WTC11 (cell line): ENCODE results near the gene YTHDF1. TPM values are rescaled to one million over a fixed set of nuclear protein-coding genes. Genes with fewer than 3 reads are reported as not detected.

ENCODE experiments used
- ATAC-seq: fragments of 200-7000 bp; cut with Tn5 transposase; 2 replicates; pipeline ENCODE4 v1.10.0; 2021; ENCODE audit warnings: mild to moderate bottlenecking, moderate library complexity
- CTCF ChIA-PET: fragments of 300-600 bp; sonication (Branson Sonifier 250); formaldehyde crosslinking; loops from one replicate; lab custom pipeline; 2021; ENCODE audit warnings: antibody characterized with exemption; lab: Charles Lee
- POLR2A ChIA-PET: fragments of 350-600 bp; sonication (Branson Sonifier 250); formaldehyde crosslinking; loops from one replicate; lab custom pipeline; 2021; ENCODE audit warnings: antibody characterized with exemption; lab: Charles Lee
- DNase-seq: peaks from one replicate; pipeline ENCODE4 v3.0.0; 2021; ENCODE audit warnings: low spot score
- H3K27ac Mint-ChIP-seq: 2 replicates; pipeline ENCODE4 v1.8.0; 2021; ENCODE audit warnings: mixed read lengths
- H3K27me3 Mint-ChIP-seq: 2 replicates; pipeline ENCODE4 v1.8.0; 2021; ENCODE audit warnings: low read depth, mild to moderate bottlenecking, moderate library complexity, mixed read lengths
- H3K36me3 Mint-ChIP-seq: 2 replicates; pipeline ENCODE4 v1.8.0; 2021; ENCODE audit warnings: mixed read lengths
- H3K4me1 Mint-ChIP-seq: 2 replicates; pipeline ENCODE4 v1.8.0; 2022; ENCODE audit warnings: mixed read lengths
- H3K4me3 Mint-ChIP-seq: 2 replicates; pipeline ENCODE4 v1.8.0; 2021; ENCODE audit warnings: mild to moderate bottlenecking, moderate library complexity, mixed read lengths
- H3K9me3 Mint-ChIP-seq: 2 replicates; pipeline ENCODE4 v1.8.0; 2021; ENCODE audit warnings: mixed read lengths
- CBFB ChIP-seq: sonication (generic); formaldehyde crosslinking; IDR thresholded peaks from 2 replicates; pipeline ENCODE4 v1.8.1; 2022; ENCODE audit warnings: mild to moderate bottlenecking, low read depth, missing genetic modification reagents
- ESRRA ChIP-seq: sonication (generic); formaldehyde crosslinking; IDR thresholded peaks from 2 replicates; pipeline ENCODE4 v1.8.1; 2022; ENCODE audit warnings: mild to moderate bottlenecking, missing genetic modification reagents, borderline replicate concordance
- FOXK1 ChIP-seq: sonication (generic); formaldehyde crosslinking; IDR thresholded peaks from 2 replicates; pipeline ENCODE4 v1.8.0; 2022; ENCODE audit warnings: mild to moderate bottlenecking, moderate library complexity, missing genetic modification reagents
- RELA ChIP-seq: sonication (generic); formaldehyde crosslinking; IDR thresholded peaks from 2 replicates; pipeline ENCODE4 v1.8.1; 2022; ENCODE audit warnings: missing genetic modification reagents, mild to moderate bottlenecking, borderline replicate concordance
- SMAD3 ChIP-seq: sonication (generic); formaldehyde crosslinking; IDR thresholded peaks from 2 replicates; pipeline ENCODE4 v1.8.0; 2022; ENCODE audit warnings: missing genetic modification reagents, mild to moderate bottlenecking, borderline replicate concordance
- SOX15 ChIP-seq: fragments of 250-450 bp; sonication (Bioruptor Pico); IDR thresholded peaks from 2 replicates; pipeline ENCODE4 v1.9.0; 2021; ENCODE audit warnings: mild to moderate bottlenecking
- SP1 ChIP-seq: sonication (generic); formaldehyde crosslinking; conservative IDR thresholded peaks from 2 replicates; pipeline ENCODE4 v1.8.1; 2022; ENCODE audit warnings: missing genetic modification reagents
- TEAD1 ChIP-seq: sonication (generic); formaldehyde crosslinking; IDR thresholded peaks from 2 replicates; pipeline ENCODE4 v1.8.0; 2022; ENCODE audit warnings: mild to moderate bottlenecking, missing genetic modification reagents
- TP53 ChIP-seq: sonication (generic); formaldehyde crosslinking; IDR thresholded peaks from 2 replicates; pipeline ENCODE4 v1.8.1; 2023; ENCODE audit warnings: mild to moderate bottlenecking, missing genetic modification reagents
- ZBTB21 ChIP-seq: sonication (generic); formaldehyde crosslinking; IDR thresholded peaks from 2 replicates; pipeline ENCODE4 v1.8.1; 2023; ENCODE audit warnings: mild to moderate bottlenecking, missing genetic modification reagents, borderline replicate concordance
- ZNF317 ChIP-seq: sonication (generic); formaldehyde crosslinking; IDR thresholded peaks from 2 replicates; pipeline ENCODE4 v1.8.1; 2023; ENCODE audit warnings: low read depth, mild to moderate bottlenecking, moderate library complexity, missing genetic modification reagents, borderline replicate concordance
- total RNA-seq: library from RNA; stranded (reverse); gene quantifications from 3 replicates; pipeline ENCODE4 v1.2.3, GENCODE V29; 2021
- TF ChIP-seq, protein P1 (sequence below): sonication (generic); formaldehyde crosslinking; IDR thresholded peaks from 2 replicates; pipeline ENCODE4 v1.8.0; 2022; ENCODE audit warnings: missing genetic modification reagents
- TF ChIP-seq, protein P2 (sequence below): sonication (generic); formaldehyde crosslinking; IDR thresholded peaks from 2 replicates; pipeline ENCODE4 v1.8.0; 2022; ENCODE audit warnings: mild to moderate bottlenecking, missing genetic modification reagents
- TF ChIP-seq, protein P3 (sequence below): sonication (generic); formaldehyde crosslinking; conservative IDR thresholded peaks from 2 replicates; pipeline ENCODE4 v1.8.1; 2022; ENCODE audit warnings: mild to moderate bottlenecking, missing genetic modification reagents
- TF ChIP-seq, protein P4 (sequence below): fragments of 250-450 bp; sonication (Bioruptor Pico); IDR thresholded peaks from 2 replicates; pipeline ENCODE4 v1.8.0; 2021; ENCODE audit warnings: mild to moderate bottlenecking
- TF ChIP-seq, protein P5 (sequence below): sonication (generic); formaldehyde crosslinking; IDR thresholded peaks from 2 replicates; pipeline ENCODE4 v1.8.1; 2023; ENCODE audit warnings: mild to moderate bottlenecking, missing genetic modification reagents, moderate library complexity
- TF ChIP-seq, protein P6 (sequence below): fragments of 250-450 bp; sonication (Bioruptor Pico); IDR thresholded peaks from 2 replicates; pipeline ENCODE4 v1.9.0; 2021; ENCODE audit warnings: mild to moderate bottlenecking
- TF ChIP-seq, protein P7 (sequence below): sonication (generic); formaldehyde crosslinking; IDR thresholded peaks from 2 replicates; pipeline ENCODE4 v1.8.1; 2023; ENCODE audit warnings: mild to moderate bottlenecking, moderate library complexity, missing genetic modification reagents
- TF ChIP-seq, protein P8 (sequence below): fragments of 250-450 bp; sonication (Bioruptor Pico); IDR thresholded peaks from 2 replicates; pipeline ENCODE4 v2.1.2; 2022; ENCODE audit warnings: mild to moderate bottlenecking, moderate library complexity

The YTHDF1 gene
- total RNA-seq, 1 experiment from 2014 or later: 61.3 TPM

DNA sequence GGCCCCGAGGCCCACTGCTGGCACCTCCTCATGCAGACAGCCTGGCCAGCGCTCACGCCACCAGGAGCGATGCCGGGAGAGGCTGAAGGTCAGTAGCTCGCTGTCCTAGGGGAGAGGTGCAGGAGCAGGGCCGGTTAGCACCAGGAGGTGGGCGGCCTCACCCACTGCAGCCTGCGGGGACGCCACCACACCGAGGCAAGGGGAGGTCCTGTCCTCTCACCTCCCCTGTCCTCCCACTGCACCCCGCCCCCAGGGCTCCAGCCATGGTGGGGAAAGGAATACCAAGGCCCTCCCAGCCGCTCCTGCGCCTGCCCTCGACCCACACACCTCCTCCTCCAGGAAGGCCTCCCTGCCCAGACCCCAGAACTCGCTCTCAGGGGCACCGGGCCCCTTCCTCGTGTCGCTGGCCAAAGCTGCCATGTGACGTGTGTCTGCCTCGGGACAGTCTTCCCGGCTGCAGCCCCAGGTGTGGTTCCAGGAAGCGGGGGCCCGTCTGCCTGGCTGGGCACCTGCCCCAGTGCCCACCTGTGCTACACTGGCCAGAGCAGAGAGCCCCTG, 31.8 kb upstream of the YTHDF1 start:
- Mint-ChIP-seq H3K9me3 (no peaks in the 10 kb centered on the region), H3K36me3 (no peaks in the 10 kb centered on the region), H3K27ac (no peak overlapping the region), H3K4me3 (no peak overlapping the region), H3K27me3 (peaks cover 17% of the 10 kb centered on the region), H3K4me1 (peaks cover 5% of the 10 kb centered on the region)
- no peak for TF ChIP-seq CBFB (CRISPR knock-in tag)
- TF ChIP-seq, protein P1, sequence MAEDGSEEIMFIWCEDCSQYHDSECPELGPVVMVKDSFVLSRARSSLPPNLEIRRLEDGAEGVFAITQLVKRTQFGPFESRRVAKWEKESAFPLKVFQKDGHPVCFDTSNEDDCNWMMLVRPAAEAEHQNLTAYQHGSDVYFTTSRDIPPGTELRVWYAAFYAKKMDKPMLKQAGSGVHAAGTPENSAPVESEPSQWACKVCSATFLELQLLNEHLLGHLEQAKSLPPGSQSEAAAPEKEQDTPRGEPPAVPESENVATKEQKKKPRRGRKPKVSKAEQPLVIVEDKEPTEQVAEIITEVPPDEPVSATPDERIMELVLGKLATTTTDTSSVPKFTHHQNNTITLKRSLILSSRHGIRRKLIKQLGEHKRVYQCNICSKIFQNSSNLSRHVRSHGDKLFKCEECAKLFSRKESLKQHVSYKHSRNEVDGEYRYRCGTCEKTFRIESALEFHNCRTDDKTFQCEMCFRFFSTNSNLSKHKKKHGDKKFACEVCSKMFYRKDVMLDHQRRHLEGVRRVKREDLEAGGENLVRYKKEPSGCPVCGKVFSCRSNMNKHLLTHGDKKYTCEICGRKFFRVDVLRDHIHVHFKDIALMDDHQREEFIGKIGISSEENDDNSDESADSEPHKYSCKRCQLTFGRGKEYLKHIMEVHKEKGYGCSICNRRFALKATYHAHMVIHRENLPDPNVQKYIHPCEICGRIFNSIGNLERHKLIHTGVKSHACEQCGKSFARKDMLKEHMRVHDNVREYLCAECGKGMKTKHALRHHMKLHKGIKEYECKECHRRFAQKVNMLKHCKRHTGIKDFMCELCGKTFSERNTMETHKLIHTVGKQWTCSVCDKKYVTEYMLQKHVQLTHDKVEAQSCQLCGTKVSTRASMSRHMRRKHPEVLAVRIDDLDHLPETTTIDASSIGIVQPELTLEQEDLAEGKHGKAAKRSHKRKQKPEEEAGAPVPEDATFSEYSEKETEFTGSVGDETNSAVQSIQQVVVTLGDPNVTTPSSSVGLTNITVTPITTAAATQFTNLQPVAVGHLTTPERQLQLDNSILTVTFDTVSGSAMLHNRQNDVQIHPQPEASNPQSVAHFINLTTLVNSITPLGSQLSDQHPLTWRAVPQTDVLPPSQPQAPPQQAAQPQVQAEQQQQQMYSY: no peak
- no peak for TF ChIP-seq SOX15 (CRISPR knock-in tag)
- TF ChIP-seq, protein P2, sequence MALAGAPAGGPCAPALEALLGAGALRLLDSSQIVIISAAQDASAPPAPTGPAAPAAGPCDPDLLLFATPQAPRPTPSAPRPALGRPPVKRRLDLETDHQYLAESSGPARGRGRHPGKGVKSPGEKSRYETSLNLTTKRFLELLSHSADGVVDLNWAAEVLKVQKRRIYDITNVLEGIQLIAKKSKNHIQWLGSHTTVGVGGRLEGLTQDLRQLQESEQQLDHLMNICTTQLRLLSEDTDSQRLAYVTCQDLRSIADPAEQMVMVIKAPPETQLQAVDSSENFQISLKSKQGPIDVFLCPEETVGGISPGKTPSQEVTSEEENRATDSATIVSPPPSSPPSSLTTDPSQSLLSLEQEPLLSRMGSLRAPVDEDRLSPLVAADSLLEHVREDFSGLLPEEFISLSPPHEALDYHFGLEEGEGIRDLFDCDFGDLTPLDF (CRISPR knock-in tag): no peak
- TF ChIP-seq RELA (CRISPR knock-in tag): no peak
- TF ChIP-seq ZNF317 (CRISPR knock-in tag): no peak
- TF ChIP-seq, protein P3, sequence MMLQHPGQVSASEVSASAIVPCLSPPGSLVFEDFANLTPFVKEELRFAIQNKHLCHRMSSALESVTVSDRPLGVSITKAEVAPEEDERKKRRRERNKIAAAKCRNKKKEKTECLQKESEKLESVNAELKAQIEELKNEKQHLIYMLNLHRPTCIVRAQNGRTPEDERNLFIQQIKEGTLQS (CRISPR knock-in tag): no peak
- TF ChIP-seq SP1: no peak
- no peak for TF ChIP-seq SMAD3
- TF ChIP-seq, protein P4, sequence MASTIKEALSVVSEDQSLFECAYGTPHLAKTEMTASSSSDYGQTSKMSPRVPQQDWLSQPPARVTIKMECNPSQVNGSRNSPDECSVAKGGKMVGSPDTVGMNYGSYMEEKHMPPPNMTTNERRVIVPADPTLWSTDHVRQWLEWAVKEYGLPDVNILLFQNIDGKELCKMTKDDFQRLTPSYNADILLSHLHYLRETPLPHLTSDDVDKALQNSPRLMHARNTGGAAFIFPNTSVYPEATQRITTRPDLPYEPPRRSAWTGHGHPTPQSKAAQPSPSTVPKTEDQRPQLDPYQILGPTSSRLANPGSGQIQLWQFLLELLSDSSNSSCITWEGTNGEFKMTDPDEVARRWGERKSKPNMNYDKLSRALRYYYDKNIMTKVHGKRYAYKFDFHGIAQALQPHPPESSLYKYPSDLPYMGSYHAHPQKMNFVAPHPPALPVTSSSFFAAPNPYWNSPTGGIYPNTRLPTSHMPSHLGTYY (CRISPR knock-in tag): no peak
- DNase-seq (no peak), ATAC-seq (no peak)
- ChIA-PET POLR2A (no interaction called here), CTCF (interaction anchor here (1.4 to 5.6 kb wide), 4 partner anchors 13 to 33 kb away, joined by 3 to 93 read pairs (median 21); partner anchors contain the start of gene BIRC7)

DNA sequence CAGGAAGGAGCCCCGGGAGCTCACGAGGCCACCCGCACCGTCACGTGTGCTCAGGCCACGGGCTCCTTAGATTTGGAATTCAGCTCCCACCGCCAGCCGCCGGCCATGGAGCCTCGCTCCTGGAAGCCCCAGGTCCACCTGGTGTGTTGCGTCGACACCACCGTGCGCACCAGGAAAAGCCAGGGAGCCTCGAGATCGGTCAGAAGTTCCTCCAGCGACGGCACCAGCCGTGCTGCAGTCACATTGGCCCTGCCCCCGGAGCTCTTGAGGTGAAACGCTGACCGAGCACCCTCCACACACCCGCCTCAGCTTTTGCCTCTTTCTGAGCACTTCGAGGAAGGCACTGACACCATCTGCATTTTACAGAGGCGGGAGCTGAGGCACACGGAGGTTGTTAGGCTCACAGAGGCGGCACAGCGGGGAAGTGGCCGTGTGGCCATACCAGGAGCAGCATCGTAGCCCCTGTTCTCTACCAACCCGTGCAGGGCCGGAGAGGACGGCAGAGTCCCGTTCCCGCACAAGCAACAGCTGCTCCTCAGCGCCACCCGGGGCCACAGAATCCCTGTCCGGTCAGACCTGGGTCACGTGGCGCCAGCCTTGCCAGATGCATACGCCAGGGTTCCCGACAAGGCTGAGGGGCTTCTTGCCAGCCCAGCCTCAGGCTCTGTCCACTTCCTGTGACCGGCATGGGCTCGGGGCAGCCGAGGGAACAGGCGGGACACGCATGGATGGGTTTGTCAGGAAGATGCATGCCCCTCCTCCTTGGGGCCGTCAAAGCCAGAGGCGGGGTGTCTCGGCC, 30.8 kb upstream of the YTHDF1 start:
- ATAC-seq (peak; percentile 71), DNase-seq (peak; percentile 54)
- H3K27ac Mint-ChIP-seq: no peak overlapping the region
- ChIA-PET POLR2A (no interaction called here), CTCF (interaction anchor here (0.5 to 5.6 kb wide), 13 partner anchors 9 to 467 kb away, joined by 3 to 93 read pairs (median 3); partner anchors contain the start of genes BIRC7 and YTHDF1)
- H3K4me1 Mint-ChIP-seq: peaks cover 3% of the 10 kb centered on the region
- no peak overlapping the region for H3K4me3 Mint-ChIP-seq
- H3K9me3 Mint-ChIP-seq: no peaks in the 10 kb centered on the region
- H3K27me3 Mint-ChIP-seq: peaks cover 7% of the 10 kb centered on the region; the same call in 1 of the 2 replicates
- no peaks in the 10 kb centered on the region for H3K36me3 Mint-ChIP-seq
- TF ChIP-seq RELA (CRISPR knock-in tag) (no peak), ESRRA (CRISPR knock-in tag) (no peak), TP53 (no peak), TEAD1 (no peak), FOXK1 (CRISPR knock-in tag) (no peak), ZBTB21 (no peak)
- TF ChIP-seq, protein P5, sequence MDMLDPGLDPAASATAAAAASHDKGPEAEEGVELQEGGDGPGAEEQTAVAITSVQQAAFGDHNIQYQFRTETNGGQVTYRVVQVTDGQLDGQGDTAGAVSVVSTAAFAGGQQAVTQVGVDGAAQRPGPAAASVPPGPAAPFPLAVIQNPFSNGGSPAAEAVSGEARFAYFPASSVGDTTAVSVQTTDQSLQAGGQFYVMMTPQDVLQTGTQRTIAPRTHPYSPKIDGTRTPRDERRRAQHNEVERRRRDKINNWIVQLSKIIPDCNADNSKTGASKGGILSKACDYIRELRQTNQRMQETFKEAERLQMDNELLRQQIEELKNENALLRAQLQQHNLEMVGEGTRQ (CRISPR knock-in tag): peak; percentile 90
- TF ChIP-seq, protein P6, sequence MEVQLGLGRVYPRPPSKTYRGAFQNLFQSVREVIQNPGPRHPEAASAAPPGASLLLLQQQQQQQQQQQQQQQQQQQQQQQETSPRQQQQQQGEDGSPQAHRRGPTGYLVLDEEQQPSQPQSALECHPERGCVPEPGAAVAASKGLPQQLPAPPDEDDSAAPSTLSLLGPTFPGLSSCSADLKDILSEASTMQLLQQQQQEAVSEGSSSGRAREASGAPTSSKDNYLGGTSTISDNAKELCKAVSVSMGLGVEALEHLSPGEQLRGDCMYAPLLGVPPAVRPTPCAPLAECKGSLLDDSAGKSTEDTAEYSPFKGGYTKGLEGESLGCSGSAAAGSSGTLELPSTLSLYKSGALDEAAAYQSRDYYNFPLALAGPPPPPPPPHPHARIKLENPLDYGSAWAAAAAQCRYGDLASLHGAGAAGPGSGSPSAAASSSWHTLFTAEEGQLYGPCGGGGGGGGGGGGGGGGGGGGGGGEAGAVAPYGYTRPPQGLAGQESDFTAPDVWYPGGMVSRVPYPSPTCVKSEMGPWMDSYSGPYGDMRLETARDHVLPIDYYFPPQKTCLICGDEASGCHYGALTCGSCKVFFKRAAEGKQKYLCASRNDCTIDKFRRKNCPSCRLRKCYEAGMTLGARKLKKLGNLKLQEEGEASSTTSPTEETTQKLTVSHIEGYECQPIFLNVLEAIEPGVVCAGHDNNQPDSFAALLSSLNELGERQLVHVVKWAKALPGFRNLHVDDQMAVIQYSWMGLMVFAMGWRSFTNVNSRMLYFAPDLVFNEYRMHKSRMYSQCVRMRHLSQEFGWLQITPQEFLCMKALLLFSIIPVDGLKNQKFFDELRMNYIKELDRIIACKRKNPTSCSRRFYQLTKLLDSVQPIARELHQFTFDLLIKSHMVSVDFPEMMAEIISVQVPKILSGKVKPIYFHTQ: no peak
- TF ChIP-seq, protein P7, sequence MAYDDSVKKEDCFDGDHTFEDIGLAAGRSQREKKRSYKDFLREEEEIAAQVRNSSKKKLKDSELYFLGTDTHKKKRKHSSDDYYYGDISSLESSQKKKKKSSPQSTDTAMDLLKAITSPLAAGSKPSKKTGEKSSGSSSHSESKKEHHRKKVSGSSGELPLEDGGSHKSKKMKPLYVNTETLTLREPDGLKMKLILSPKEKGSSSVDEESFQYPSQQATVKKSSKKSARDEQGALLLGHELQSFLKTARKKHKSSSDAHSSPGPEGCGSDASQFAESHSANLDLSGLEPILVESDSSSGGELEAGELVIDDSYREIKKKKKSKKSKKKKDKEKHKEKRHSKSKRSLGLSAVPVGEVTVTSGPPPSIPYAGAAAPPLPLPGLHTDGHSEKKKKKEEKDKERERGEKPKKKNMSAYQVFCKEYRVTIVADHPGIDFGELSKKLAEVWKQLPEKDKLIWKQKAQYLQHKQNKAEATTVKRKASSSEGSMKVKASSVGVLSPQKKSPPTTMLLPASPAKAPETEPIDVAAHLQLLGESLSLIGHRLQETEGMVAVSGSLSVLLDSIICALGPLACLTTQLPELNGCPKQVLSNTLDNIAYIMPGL: peak; percentile 62; the same call in 1 of the 2 replicates
- TF ChIP-seq, protein P8, sequence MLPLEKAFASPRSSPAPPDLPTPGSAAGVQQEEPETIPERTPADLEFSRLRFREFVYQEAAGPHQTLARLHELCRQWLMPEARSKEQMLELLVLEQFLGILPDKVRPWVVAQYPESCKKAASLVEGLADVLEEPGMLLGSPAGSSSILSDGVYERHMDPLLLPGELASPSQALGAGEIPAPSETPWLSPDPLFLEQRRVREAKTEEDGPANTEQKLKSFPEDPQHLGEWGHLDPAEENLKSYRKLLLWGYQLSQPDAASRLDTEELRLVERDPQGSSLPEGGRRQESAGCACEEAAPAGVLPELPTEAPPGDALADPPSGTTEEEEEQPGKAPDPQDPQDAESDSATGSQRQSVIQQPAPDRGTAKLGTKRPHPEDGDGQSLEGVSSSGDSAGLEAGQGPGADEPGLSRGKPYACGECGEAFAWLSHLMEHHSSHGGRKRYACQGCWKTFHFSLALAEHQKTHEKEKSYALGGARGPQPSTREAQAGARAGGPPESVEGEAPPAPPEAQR (CRISPR knock-in tag): no peak
